GM21619 (cell line): ENCODE results near the gene WFDC12.
"Not testable (repeated sequence)": the region's sequence is repeated elsewhere in the genome, so short reads cannot be mapped to it uniquely, and the experiment has no call there.

Experiments
- ATAC-seq: cut with Tn5 transposase; IDR thresholded peaks from one replicate; pipeline ENCODE4 v1.9.1; 2021; ENCODE audit not compliant: unreplicated experiment

WFDC12 gene, protein sequence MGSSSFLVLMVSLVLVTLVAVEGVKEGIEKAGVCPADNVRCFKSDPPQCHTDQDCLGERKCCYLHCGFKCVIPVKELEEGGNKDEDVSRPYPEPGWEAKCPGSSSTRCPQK

DNA sequence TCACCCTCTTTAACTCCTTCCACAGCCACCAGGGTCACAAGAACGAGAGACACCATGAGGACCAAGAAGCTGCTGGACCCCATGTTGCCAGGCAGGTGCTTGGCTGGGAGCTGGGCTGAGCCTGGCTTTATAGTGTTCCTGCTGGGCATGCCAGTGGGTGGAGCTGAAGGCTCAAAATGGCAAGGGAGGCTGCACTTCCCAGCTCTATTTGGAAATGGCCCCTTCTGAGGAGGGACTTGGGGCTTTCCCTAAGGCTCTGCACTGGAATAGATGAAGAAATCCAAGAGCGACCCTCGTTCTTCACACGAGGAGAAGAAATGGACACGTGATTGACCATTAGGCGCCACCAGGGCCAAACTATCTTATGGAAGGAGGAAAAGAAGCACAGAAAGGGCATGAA is at the start of gene WFDC12:
WFDC12 (minus strand) TSS at position 101 of the 400 bp plus-strand sequence; CDS start at position 83, 18 bp downstream.
- no peak for ATAC-seq

DNA sequence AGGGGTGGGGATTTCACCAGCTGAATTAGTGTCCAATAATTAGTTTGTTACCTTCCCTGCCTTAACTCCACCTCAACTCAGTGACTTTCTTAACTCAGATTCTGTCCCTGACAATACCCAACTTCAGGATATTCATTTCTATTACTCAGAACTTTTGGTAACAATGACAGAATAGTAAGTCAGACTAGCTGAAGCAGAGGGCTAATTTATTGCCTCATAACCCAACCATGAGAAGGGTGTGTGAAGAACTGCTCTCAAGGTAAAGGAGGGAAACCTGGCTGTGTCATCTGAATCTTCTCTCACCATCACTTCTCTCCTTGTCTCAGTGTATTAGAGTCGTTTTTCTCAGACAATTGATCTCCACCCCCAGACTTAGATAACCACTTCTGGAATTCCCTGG is 49.3 kb upstream of the WFDC12 start:
- no peak for ATAC-seq

DNA sequence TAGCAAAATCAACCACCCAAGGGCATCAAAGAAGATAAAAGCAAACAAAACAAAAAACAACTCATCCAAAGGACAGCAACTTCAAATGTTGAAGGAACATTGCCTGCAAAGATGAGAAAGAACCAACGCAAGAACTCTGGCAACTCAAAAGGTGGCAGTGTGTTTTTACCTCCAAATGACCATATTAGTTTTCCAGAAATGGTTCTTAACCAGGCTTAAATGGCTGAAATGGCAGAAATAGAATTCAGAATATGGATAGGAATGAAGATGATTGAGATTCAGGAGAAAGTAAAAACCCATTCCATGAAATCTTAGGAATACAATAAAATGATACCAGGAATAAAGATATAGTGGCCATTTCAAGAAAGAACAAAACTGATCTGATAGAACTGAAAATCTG is 40.6 kb upstream of the WFDC12 start:
- no peak for ATAC-seq

DNA sequence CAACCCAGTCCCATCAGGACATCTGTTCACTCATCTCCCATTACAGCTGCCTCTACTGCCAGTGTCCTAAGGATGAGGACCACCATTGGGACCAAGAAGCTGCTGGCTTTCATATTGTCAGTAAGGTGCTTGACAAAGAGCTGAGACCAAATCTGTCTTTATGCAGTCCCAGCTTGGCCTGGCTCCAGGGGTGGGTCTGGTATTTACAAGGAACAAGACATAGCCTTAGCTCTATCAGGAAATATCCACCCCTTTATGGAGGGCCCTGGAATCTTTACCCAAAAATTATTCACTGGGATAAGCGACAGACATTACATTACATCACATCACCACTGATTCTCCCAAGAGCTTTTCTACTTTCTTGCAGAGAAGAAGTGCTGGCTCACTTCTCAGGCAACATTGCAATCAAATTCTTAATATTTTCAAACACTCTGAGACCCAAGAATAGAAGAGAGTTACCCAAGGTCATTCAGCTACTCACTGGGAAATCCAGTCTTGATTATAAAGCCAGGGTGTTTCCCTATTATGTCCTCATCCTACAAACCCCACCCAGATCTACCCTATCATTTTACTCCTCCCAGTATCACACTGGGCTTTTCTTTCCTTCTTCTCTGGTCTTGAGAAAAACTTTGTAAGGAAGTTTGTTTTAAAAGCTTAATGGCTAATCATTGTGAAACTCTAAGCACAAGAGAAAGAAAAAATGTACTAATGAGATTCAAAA is 39.0 kb upstream of the WFDC12 start:
- no peak for ATAC-seq

DNA sequence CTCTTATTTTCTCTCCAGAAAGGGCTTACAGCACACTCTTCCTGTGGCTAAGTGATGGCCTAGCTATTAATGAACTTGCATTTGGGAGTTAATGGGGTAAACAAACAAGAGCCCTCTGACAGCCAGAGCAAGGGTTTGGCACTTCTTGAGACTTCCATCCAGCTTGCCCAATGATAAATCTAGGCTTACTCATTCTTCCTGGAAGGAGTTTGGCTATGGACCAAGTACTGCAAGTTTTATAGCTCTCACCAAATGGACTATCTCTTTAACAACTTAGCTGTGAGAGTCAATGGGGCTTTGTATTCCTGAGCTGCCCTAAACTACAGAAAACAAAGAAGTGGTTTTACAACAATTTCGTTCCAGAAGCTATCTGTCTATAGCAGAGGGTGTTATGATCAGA is 33.7 kb upstream of the WFDC12 start:
- no peak for ATAC-seq

DNA sequence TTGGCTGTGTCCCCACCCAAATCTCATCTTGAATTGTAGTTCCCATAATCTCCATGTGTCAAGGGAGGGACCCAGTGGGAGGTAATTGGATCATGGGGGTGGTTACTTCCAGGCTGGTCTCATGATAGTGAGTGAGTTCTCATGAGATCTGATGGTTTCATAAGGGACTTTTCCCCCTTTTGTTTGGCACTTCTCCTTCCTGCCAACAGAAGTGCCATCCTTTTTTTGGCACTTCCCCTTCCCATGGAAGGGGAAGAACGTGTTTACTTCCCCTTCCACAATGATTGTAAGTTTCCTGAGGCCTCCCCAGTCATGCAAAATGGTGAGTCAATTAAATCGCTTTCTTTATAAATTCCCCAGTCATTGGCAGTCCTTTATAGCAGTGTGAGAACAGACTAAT is 32.4 kb upstream of the WFDC12 start:
- ATAC-seq = no peak

DNA sequence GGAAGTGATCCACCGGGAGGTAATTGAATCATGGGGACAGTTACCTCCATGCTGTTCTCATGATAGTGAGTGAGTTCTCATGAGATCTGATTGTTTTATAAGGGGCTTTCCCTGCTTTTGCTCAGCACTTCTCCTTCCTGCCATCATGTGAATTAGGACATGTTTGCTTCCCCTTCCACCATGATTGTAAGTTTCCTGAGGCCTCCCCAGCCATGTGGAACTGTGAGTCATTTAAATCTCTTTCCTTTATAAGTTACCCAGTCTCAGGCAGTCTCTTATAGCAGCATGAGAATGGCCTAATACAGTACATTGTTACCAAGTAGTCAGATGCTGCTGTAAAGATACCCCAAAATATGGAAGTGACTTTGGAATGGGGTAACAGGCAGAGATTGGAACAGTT is 30.5 kb upstream of the WFDC12 start:
- not testable (repeated sequence) for ATAC-seq

DNA sequence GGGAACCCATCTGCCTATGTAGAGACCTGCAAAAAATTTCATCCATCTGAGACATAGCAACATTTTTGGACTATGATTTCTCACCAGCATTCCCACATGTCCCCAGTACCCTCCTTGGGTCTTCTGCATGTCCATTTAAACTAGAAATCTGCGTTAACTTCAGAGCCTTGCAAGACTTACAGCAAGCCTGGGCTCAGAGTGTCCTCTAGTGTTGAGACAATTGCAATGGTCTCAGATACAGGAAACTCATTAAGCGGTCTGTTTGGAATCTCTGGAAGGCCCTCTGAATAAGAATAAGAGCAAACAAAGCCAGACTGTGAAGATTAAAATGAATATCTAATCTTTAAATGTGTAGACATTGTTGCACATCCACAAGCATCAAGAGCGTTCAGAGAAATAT is 29.9 kb upstream of the WFDC12 start:
- ATAC-seq = no peak

DNA sequence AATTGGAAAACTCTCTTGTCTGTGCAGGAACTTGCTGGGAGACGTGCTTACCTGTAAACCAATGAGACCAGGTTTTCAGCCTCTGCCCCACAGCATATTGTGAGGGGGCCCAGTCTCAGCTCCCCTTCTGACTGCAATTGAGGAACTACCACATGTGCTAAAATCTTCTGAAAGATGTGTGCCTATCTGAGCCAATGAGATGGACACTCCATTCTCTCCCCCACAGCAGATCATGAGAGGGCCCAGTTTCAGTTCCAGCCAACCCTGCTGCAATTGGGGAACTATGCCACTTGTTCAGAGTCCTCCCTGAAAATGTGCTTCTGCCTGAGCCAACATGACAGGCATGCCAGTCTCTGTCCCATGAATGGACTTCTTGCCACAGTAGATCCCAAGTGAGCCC is 29.5 kb upstream of the WFDC12 start:
- no peak for ATAC-seq

DNA sequence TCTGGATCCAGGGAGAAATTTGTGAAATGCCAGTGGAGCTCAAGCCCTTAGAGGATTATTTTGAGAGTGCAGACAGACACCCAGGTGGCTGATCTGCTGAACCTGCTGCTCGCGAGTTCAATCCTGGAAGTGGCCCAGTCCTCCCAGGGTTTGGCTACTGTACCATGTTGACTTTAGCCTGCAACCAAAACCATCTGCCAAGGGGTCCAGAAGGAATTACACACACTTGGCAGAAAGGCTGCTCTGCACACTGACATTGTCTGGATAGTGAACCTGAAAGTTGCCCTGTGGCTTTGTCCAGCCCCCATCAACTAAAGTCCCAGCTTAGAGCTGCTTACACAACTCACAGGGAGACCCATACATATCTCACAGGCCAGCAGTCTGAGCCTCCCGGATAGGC is 28.9 kb upstream of the WFDC12 start:
- no peak for ATAC-seq

DNA sequence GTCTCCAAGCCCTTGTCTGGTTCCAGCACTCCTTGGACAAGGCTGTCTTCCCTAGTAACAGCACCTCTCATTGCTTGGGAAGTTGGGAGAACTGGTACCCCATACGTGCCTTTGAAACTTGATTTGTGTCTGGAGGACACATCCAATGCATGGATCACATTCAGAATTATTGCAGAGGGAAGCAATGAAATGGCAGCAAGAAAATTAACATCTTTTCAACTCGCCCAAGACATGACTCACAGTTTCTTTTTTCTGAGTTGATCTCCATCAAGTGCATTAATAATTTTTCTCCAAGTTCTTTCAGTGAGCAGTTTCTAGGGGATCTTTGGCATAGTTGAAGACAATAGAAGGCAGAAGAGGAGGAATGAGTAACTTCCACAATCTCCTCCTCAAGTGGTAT is 28.1 kb upstream of the WFDC12 start:
- no peak for ATAC-seq

DNA sequence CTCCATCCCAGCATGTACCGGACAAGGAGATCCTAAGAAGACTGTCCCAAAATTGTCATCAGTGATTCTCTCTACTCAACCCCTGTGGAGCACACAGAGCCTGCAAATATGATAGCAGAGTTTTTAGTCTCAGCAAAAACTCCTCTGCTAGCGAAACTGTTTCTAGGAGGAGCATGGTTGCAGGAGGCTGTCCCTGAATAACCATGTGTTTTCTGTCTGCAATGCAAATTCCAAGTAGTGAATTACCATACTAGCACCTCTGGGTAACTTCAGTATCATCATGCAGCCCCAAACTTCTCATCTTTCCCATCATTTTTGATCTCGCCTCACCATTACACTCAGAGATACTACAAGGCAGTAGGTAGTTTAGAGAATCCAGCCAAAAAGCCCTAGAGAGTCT is 24.8 kb upstream of the WFDC12 start:
- no peak for ATAC-seq

DNA sequence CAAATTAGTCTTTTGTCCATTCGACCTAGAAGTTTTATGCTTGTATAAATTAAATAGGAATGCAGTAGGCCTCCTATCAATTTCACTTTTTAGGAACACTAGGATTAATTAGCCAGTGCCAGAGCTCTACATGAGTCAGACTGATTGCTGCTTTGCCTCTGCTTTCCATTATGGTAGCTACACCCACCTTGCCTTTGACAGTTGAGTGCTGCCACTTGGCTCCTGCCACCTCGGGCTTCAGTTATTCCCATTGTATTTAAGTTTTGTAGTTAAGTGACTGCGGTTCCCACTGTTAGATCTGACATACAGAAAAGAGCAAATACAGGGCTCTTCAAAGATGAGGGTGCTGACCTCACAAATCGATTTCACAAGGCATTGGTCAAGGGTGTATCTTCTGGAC is 16.6 kb upstream of the WFDC12 start:
- ATAC-seq = no peak

DNA sequence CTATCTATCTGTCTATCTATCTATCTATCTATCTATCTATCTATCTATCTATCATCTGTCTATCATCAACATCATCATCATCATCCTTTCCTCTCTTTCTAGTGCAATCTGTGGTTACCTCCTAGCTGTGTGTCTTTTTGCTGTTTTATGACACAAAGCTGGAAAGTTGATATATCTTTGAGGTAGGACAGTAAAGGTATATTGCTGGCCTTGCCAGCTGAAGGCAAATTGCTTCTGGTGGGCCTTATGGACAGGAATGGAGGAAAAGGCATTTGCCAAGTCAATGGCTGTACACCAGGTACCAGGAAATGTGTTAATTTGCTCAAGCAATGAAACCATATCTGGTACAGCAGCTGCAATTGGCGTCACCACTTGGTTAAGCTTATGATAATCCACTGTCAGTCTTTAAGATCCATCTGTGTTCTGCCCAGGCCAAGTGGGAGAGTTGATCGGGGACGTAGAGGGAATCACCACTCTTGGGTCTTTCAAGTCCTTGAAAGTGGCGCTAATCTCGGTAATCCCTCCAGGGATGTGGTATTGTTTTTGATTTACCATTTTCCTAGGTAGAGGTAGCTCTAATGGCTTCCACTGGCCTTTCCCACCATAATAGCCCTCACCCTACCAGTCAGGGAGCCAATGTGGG is 15.6 kb upstream of the WFDC12 start:
- not testable (repeated sequence) for ATAC-seq

DNA sequence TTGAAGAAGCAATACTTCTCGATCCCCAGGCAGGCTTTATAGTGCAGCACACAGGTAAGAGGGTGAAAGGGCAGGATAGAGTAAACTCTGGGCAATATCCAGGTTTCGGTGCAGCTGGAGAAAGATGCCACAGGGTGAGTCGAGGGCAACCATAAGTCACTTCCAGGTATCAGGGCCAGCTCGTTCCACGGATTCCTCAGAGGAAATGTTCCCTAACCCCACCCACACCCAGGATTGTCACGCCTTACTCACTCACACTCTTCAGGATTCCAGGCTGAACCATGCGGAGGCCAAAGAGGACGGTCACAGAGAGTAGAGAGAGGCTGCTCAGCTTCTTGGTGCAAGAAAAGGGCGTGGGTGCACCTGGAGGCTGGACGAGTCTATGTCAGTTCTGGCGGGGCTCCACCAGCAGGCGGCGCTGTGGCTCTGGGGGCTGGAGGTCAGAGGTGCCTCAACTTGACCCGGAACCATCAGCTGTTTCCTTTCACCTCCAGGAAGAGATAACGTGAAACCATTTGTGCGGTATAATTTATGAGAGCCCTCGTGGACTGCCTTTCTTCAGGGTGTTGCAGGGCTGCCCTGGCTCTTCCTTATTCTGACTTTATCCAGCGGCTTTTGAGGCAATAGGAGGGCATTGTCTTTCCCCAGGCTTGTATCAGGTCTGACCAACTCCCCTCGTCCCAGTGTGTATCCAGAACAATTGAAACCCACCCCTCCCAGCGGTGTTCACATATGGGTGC is 14.5 kb upstream of the WFDC12 start:
- no peak for ATAC-seq

DNA sequence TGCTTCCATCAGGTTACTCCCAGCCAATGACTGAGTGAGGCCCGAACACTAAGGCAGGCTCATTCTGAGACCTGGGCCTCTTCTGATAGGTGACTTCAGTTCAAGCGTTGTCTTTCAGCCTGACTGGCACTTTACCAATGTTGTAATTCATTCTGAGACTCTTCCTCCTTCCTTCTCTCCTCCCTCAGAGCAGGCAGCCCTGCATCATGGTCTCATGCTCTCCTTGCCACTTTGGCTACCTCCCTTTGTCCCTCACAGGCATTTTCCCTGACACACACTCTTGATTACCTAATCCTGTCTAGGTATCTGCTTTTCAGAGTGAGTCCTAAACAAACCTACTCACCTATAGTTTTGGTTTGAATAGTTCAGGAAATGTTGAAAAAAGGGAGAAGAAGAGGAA is 12.6 kb upstream of the WFDC12 start:
- no peak for ATAC-seq

DNA sequence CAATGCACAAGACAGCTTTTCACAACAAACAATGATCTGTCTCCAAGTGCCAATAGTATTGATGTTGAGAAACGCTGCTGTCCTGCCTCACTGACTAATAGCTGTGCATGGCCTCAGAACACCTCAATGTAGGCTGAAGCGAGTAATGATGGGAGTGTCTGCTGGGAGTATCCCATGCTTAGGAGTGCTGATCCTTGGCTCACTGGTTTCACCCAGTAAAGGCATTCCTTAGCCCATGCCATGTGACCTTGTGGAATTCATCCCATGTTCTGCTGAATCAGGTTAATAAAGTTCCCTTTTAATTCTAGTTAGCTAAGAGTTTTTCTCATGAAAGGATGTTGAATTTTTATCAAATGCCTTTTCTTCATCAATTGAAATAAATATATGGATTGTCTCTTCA is 3.8 kb upstream of the WFDC12 start:
- ATAC-seq = no peak

DNA sequence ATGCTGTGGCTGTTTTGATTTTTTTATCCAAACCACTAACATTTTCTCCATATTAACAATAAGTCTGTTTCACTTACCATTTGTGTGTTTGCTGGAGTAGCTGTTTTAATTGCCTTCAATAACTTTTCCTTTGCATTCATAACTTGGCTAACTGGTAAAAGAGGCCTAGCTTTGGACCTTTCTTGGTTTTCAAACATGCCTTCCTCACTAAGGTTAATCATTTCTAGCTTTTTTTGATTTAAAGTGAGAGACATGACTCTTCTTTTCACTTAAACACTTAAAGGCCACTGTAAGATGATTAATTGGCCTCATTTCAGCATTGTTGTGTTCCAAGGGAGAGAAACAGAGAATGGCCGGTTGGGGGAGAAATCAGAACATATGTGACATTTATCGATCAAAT is 2.9 kb downstream of the WFDC12 start:
- no peak for ATAC-seq

DNA sequence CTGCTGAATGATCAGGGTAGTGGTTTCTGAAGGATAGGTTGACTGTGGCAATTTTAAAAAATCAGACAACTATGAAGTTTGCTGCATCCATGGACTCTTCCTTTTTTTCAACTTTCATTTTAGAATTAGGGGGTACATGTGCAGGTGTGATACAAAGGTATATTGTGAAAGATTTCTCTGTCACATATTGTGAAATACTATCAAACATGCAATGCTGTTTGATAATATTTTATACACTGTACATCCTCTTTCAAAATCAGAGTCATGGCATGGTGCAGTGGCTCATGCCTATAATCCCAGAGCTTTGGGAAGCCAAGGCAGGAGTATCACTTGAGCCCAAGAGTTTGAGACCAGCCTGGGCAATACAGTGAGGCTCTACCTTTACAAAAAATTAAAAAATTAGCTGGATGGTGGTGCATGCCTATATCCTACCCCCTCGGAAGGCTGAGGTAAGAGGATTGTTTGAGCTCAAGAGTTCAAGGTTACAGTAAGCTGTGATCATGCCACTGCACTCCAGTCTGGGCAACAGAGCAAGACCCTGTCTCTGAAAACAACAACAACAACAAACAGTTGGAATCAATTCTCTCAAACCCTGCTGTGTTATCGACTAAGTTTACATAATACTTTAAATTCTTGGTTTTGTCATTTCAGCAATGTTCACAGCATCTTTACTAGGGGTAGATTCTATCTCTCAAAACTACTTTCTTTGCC is 4.6 kb downstream of the WFDC12 start:
- ATAC-seq = no peak

DNA sequence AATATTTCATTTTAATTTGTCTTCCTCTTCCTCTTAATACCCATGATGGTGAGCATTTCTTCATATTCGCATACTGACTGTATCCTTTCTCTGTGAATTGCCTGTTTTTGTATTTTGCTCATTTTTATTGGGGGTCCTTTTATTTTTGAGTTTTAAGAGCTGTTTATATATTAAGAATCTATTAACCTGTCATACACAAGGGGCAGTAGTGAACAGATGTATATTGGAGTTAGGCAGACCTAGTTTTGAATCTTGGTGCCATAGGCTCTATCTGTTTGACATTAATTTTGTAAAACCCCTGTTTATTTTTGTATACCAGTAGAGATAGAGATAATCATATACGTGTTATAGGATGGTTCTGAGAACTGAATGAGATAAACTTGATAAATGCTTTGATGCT is 6.2 kb downstream of the WFDC12 start:
- ATAC-seq = no peak

DNA sequence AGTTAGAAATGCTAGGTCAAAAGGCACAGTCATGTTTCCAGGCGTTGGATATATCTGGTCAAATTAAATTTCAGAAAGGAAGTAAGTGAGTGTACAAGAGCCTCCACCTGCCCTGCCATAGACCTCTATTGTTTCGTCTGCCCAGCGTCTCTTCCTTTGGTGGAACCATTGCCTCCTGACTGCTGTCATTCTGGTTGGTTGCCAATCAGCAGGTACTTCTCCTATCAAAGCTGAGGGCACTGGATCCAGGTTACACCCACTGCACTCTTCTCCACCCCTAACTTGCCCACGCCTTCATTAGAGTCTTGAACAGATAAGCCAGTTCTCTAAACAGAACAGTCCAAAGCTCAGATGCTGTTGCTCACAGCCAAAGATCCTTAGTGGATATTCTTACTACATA is 6.7 kb downstream of the WFDC12 start:
- no peak for ATAC-seq
